Measurements from ENCODE around the gene KDM4B. TPM values are rescaled to one million over a fixed set of nuclear protein-coding genes. Genes with fewer than 3 reads are reported as not detected.

Gene KDM4B
- total and polyA plus RNA-seq, 4 donors = 17.1 to 49.5 (median 24.7) TPM

DNA sequence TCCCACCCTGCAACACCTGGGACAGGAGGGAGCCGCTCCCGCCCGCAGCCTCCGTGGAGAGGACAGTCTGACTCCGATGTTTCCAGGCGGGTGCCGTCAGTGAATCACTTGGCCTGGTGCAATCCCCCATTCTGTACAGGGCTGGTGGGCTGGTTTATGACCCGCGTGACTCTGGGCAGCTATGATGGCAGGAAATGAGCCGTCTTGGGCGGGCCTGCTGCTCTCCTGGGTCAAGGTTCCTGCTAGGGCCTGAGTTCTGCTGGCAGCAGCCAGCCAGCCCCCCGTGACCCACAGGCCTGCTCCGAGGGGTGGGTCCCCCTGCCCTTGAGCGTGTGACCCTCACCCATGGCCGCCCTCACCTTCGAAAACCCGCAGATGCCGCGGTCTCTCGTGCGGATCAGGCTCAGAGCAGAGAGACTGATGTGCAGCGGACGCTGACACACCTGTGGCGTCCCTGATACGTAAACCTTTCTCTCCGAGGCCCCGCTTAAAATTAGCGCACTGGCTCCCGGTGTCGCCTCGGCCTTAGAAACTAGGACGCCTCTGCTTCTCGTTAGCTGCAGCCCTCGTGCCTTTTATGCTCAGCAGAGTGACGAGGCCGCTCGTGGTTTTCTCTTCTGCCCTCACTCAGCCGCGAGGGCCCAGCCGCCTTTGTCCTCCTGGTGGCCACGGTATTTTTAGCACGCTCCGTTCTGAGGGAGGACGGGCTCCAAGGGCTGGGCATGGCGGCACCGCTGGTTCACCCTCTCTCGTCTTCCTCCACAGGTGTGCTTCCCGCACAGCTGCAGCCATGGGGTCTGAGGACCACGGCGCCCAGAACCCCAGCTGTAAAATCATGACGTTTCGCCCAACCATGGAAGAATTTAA, 63.4 kb downstream of the KDM4B start:
- TF ChIP-seq, protein P1, sequence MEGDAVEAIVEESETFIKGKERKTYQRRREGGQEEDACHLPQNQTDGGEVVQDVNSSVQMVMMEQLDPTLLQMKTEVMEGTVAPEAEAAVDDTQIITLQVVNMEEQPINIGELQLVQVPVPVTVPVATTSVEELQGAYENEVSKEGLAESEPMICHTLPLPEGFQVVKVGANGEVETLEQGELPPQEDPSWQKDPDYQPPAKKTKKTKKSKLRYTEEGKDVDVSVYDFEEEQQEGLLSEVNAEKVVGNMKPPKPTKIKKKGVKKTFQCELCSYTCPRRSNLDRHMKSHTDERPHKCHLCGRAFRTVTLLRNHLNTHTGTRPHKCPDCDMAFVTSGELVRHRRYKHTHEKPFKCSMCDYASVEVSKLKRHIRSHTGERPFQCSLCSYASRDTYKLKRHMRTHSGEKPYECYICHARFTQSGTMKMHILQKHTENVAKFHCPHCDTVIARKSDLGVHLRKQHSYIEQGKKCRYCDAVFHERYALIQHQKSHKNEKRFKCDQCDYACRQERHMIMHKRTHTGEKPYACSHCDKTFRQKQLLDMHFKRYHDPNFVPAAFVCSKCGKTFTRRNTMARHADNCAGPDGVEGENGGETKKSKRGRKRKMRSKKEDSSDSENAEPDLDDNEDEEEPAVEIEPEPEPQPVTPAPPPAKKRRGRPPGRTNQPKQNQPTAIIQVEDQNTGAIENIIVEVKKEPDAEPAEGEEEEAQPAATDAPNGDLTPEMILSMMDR (IDR thresholded peaks at IDR 0.05; ENCODE audit: control extremely low read depth, extremely low read depth) = no peak
- no peak overlapping the region for H3K4me3 ChIP-seq
- WGBS, 2 donors = 88 to 89% methylated on average over 52 of the region's 52 CpGs
- peaks cover 0 to 17% (median 6%) of the 10 kb centered on the region in 4 donors for H3K36me3 ChIP-seq (ENCODE audit: control insufficient read depth in 4 of 4, insufficient read depth in 4 of 4, low read length in 4 of 4)
- ATAC-seq (ENCODE audit: insufficient read depth, low FRiP score) = no peak
- H3K9me3 ChIP-seq (ENCODE audit: control insufficient read depth in 4 of 4, insufficient read depth in 3 of 4, low read length in 3 of 4) = no peaks in the 10 kb centered on the region
- no peak overlapping the region for H3K9ac ChIP-seq (ENCODE audit: insufficient read depth in 1 of 2, low read length in 2 of 2)
- peaks cover 0 to 22% (median 5%) of the 10 kb centered on the region in 5 donors for H3K4me1 ChIP-seq (ENCODE audit: control insufficient read depth in 5 of 5, insufficient read depth in 5 of 5, low read length in 5 of 5)
- H3K27ac ChIP-seq (ENCODE audit: low read depth in 1 of 2, low read length in 1 of 2) = no peak overlapping the region
- no peak for DNase-seq
- no peaks in the 10 kb centered on the region for H3K27me3 ChIP-seq (ENCODE audit: control insufficient read depth in 3 of 3, insufficient read depth in 3 of 3, low read length in 2 of 3)

DNA sequence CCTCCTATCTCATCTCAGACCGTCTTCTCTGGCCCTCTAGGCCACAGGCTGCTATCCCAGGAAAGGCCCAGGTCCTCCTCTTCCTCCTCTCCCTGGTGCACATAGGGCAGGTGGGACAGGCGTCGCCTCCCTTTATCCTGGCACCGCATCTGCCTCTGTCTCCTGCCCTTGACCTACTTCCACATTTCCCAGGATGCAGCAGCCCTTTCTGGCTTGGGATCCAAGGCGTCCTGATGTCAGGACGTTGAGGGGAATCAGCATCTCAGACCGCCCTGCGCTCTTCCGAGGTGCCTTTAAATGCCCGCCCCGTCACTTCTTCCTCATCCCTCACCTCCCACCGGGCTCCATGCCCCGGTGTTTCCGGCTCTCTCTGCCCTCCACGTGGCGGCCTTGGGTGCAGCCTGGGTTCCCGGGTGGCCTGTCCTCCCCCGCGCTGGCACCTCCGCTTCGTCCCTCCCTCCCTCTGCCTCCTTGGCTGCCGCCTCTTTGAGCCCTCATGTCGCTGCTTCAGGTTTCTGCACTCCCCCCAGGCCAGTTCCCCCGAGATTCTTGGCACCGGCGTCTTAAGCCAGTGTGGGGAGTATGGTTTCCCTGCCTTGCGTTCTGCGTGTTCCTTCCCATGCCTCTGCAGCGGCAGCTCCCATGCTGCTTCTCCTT, 66.3 kb downstream of the KDM4B start:
- Histone ChIP-seq H3K4me1 (ENCODE audit: control insufficient read depth in 5 of 5, insufficient read depth in 5 of 5, low read length in 5 of 5) (peaks cover 0 to 32% (median 8%) of the 10 kb centered on the region in 5 donors), H3K27ac (ENCODE audit: low read depth in 1 of 2, low read length in 1 of 2) (no peak overlapping the region), H3K4me3 (no peak overlapping the region), H3K9ac (ENCODE audit: insufficient read depth in 1 of 2, low read length in 2 of 2) (no peak overlapping the region), H3K9me3 (ENCODE audit: control insufficient read depth in 4 of 4, insufficient read depth in 3 of 4, low read length in 3 of 4) (no peaks in the 10 kb centered on the region), H3K36me3 (ENCODE audit: control insufficient read depth in 4 of 4, insufficient read depth in 4 of 4, low read length in 4 of 4) (peaks cover 0 to 24% (median 10%) of the 10 kb centered on the region in 4 donors), H3K27me3 (ENCODE audit: control insufficient read depth in 3 of 3, insufficient read depth in 3 of 3, low read length in 2 of 3) (no peaks in the 10 kb centered on the region)
- WGBS, 2 donors = 86 to 93% methylated on average over 29 of the region's 29 CpGs
- DNase-seq = peak in 1 of 3 donors; percentile 21
- no peak for ATAC-seq (ENCODE audit: insufficient read depth, low FRiP score)
- TF ChIP-seq, protein P1 (IDR thresholded peaks at IDR 0.05; ENCODE audit: control extremely low read depth, extremely low read depth) = no peak

- DNase-seq (no peak), ATAC-seq (ENCODE audit: insufficient read depth, low FRiP score) (no peak)
- Histone ChIP-seq H3K27ac (ENCODE audit: low read depth in 1 of 2, low read length in 1 of 2) (no peak overlapping the region), H3K27me3 (ENCODE audit: control insufficient read depth in 3 of 3, insufficient read depth in 3 of 3, low read length in 2 of 3) (no peaks in the 10 kb centered on the region), H3K9ac (ENCODE audit: insufficient read depth in 1 of 2, low read length in 2 of 2) (no peak overlapping the region), H3K4me3 (no peak overlapping the region), H3K9me3 (ENCODE audit: control insufficient read depth in 4 of 4, insufficient read depth in 3 of 4, low read length in 3 of 4) (no peaks in the 10 kb centered on the region), H3K4me1 (ENCODE audit: control insufficient read depth in 5 of 5, insufficient read depth in 5 of 5, low read length in 5 of 5) (peaks cover 0 to 32% (median 8%) of the 10 kb centered on the region in 5 donors), H3K36me3 (ENCODE audit: control insufficient read depth in 4 of 4, insufficient read depth in 4 of 4, low read length in 4 of 4) (peaks cover 0 to 32% (median 15%) of the 10 kb centered on the region in 4 donors)
- TF ChIP-seq, protein P1 (IDR thresholded peaks at IDR 0.05; ENCODE audit: control extremely low read depth, extremely low read depth) = no peak
- 77 to 83% methylated on average over 34 to 36 of the region's 36 CpGs for WGBS, 2 donors
These were observed 67.1 kb downstream of the KDM4B start for GRCh38 chr19:5035793-5036697.
